ENCODE data around the gene BACH1.
"Not testable (repeated sequence)": the region's sequence is repeated elsewhere in the genome, so short reads cannot be mapped to it uniquely, and the experiment has no call there.

DNA sequence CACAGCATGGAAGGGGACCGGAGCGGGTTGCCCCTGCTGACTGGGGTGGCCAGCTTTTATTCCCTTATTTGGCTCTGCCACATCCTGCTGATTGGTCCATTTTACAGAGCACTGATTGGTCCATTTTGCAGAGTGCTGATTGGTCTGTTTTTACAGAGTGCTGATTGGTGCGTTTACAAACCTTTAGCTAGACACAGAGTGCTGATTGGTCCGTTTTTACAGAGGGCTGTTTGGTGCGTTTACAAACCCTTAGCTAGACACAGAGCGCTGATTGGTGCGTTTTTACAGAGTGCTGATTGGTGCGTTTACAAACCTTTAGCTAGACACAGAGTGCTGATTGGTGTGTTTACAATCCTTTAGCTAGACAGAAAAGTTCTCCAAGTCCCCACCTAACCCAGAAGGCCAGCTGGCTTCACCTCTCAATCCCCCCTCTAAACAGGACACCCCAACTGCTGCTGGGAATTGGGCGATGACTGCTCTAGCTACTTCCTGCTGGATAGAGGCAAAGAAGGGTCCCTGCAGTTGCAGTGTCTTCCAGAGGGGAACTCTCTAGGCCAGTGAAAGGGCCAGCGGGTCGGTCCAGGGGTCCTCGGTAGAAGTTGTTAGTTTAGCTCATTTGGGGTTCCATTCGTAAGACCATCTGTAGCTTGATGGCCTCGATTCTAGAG, 56.5 kb downstream of the BACH1 start:
- not testable (repeated sequence) for TF ChIP-seq EZH2 (IDR thresholded peaks at IDR 0.05; ENCODE audit: borderline replicate concordance, insufficient read depth, low read length, poor library complexity, severe bottlenecking); EP300 (conservative IDR thresholded peaks at IDR 0.05; ENCODE audit: poor library complexity, severe bottlenecking); POLR2AphosphoS5 (IDR thresholded peaks at IDR 0.05); RAD21 (conservative IDR thresholded peaks at IDR 0.05); TAF1 (IDR thresholded peaks at IDR 0.05; ENCODE audit: low read depth); MXI1 (conservative IDR thresholded peaks at IDR 0.05; ENCODE audit: poor library complexity, severe bottlenecking)
- TF ChIP-seq, protein P1, sequence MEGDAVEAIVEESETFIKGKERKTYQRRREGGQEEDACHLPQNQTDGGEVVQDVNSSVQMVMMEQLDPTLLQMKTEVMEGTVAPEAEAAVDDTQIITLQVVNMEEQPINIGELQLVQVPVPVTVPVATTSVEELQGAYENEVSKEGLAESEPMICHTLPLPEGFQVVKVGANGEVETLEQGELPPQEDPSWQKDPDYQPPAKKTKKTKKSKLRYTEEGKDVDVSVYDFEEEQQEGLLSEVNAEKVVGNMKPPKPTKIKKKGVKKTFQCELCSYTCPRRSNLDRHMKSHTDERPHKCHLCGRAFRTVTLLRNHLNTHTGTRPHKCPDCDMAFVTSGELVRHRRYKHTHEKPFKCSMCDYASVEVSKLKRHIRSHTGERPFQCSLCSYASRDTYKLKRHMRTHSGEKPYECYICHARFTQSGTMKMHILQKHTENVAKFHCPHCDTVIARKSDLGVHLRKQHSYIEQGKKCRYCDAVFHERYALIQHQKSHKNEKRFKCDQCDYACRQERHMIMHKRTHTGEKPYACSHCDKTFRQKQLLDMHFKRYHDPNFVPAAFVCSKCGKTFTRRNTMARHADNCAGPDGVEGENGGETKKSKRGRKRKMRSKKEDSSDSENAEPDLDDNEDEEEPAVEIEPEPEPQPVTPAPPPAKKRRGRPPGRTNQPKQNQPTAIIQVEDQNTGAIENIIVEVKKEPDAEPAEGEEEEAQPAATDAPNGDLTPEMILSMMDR (IDR thresholded peaks at IDR 0.05; ENCODE audit: poor library complexity, severe bottlenecking), result not testable (repeated sequence)
- TF ChIP-seq, protein P2, sequence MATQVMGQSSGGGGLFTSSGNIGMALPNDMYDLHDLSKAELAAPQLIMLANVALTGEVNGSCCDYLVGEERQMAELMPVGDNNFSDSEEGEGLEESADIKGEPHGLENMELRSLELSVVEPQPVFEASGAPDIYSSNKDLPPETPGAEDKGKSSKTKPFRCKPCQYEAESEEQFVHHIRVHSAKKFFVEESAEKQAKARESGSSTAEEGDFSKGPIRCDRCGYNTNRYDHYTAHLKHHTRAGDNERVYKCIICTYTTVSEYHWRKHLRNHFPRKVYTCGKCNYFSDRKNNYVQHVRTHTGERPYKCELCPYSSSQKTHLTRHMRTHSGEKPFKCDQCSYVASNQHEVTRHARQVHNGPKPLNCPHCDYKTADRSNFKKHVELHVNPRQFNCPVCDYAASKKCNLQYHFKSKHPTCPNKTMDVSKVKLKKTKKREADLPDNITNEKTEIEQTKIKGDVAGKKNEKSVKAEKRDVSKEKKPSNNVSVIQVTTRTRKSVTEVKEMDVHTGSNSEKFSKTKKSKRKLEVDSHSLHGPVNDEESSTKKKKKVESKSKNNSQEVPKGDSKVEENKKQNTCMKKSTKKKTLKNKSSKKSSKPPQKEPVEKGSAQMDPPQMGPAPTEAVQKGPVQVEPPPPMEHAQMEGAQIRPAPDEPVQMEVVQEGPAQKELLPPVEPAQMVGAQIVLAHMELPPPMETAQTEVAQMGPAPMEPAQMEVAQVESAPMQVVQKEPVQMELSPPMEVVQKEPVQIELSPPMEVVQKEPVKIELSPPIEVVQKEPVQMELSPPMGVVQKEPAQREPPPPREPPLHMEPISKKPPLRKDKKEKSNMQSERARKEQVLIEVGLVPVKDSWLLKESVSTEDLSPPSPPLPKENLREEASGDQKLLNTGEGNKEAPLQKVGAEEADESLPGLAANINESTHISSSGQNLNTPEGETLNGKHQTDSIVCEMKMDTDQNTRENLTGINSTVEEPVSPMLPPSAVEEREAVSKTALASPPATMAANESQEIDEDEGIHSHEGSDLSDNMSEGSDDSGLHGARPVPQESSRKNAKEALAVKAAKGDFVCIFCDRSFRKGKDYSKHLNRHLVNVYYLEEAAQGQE (IDR thresholded peaks at IDR 0.05; ENCODE audit: borderline replicate concordance), result not testable (repeated sequence)

Data from neural cell (in vitro differentiated cells).